Upper lobe of left lung (tissue), 6 donors: ENCODE measurements around the gene VMAC. TPM values are rescaled to one million over a fixed set of nuclear protein-coding genes. Genes with fewer than 3 reads are reported as not detected.

ENCODE experiments used
- ATAC-seq, 2 donors: fragments of 200-7000 bp; cut with Tn5 transposase; one replicate each; pipeline ENCODE4 v1.9.1; 2022; ENCODE audit warnings: mild to moderate bottlenecking in 2 of 2, moderate library complexity in 2 of 2; ENCODE audit not compliant: low FRiP score in 2 of 2
- DNase-seq, 2 donors: peaks; one replicate each; pipeline ENCODE4 v3.0.0-alpha.2; 2019 to 2020
- H3K27ac ChIP-seq, 4 donors: fragments of 200-600 bp; sonication (generic); one replicate each; pipeline ENCODE4 v1.5.1; 2016 to 2019
- H3K27me3 ChIP-seq, 4 donors: fragments of 200-600 bp; sonication (generic); one replicate each; pipeline ENCODE4 v1.5.1; 2017 to 2019
- H3K36me3 ChIP-seq, 4 donors: fragments of 200-600 bp; sonication (generic); one replicate each; pipeline ENCODE4 v1.5.1; 2016 to 2019
- H3K4me1 ChIP-seq, 4 donors: fragments of 200-600 bp; sonication (generic); one replicate each; pipeline ENCODE4 v1.5.1; 2018 to 2019
- H3K4me3 ChIP-seq, 4 donors: fragments of 200-600 bp; sonication (generic); one replicate each; pipeline ENCODE4 v1.5.1; 2017 to 2019; ENCODE audit warnings: mild to moderate bottlenecking in 2 of 4, moderate library complexity in 1 of 4
- H3K9me3 ChIP-seq, 4 donors: fragments of 200-600 bp; sonication (generic); one replicate each; pipeline ENCODE4 v1.5.1; 2018 to 2019
- EP300 ChIP-seq, 4 donors: sonication (generic); formaldehyde crosslinking; IDR thresholded peaks; one replicate each; pipeline ENCODE4 v1.5.1; 2017; ENCODE audit warnings: antibody characterized with exemption in 4 of 4, control low read depth in 2 of 4
- POLR2A ChIP-seq, 4 donors: fragments of 450-650 bp; IDR thresholded peaks; one replicate each; pipeline ENCODE4 v1.5.1; 2016 to 2017; ENCODE audit warnings: antibody characterized with exemption in 4 of 4, mild to moderate bottlenecking in 2 of 4
- POLR2AphosphoS5 ChIP-seq, 2 donors: sonication (generic); formaldehyde crosslinking; IDR thresholded peaks; one replicate each; pipeline ENCODE4 v1.5.1; 2017; ENCODE audit warnings: antibody characterized with exemption in 2 of 2
- WGBS, 2 donors: methylation state at CpG; one replicate each; pipeline ENCODE4 v1.1.5; 2017 to 2018; 5-methylcytosine and 5-hydroxymethylcytosine counted together
- total RNA-seq, 6 donors: library from RNA; depleted of rRNA in 4 of 6; stranded (reverse); fragments of >200 nt in 4 of 6; gene quantifications; one replicate each; pipeline versions ENCODE4 v1.1.0 to v1.2.1, GENCODE V29; 2016 to 2021
- TF ChIP-seq, protein P1 (sequence below), 6 experiments: fragments of 450-650 bp in 4 of 6; fragments of 200-600 bp in 2 of 6; sonication (generic) in 2 of 6; IDR thresholded peaks; one replicate each; pipeline ENCODE4 v1.5.1; 2016 to 2019; ENCODE audit warnings: antibody characterized with exemption in 6 of 6
- donor health status: DM: no; HTN: no; CAD: no; lungs with moderate emphysema.
- donor health status: DM: no; HTN: yes; CAD: no; lungs with severe emphysema.

VMAC gene
- total RNA-seq, 6 donors from 2014 or later = 4.1 to 38.8 (median 9.3) TPM

DNA sequence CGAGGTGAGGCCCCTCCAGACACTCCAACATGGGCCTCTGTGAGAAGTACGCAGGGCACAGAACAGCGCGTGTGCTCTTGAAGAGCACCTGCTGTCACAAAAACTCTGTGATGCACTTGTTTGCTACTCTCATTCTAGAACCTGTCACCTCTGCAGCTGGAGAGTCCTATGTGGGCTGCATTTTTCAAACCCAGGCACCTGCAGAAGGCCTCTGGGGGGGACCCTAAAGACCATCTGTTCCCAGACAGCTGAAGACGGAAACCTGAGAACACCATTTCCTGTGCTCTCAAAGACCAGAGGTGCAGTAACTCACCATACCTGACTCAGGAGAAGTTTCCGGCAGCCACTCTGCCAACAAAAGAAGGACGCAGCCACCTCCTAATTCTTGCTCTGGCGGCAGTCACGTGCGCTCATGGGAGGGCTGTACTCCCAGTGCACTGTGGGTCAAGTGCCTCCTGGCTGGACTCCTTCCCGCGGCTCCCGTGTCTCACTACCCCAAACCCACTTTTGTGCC is 45.2 kb downstream of the VMAC start:
- Histone ChIP-seq H3K36me3 (peaks cover 0 to 12% (median 2%) of the 10 kb centered on the region in 4 donors), H3K9me3 (no peaks in the 10 kb centered on the region), H3K27me3 (no peaks in the 10 kb centered on the region), H3K4me1 (peaks cover 75 to 88% (median 81%) of the 10 kb centered on the region in 4 donors), H3K27ac (peak overlapping the region; percentile 23 to 74 (median 57)), H3K4me3 (no peak overlapping the region)
- WGBS, 2 donors = 57 to 79% methylated on average over 7 to 13 of the region's 13 CpGs
- ATAC-seq = peak in 1 of 2 donors; percentile 68
- TF ChIP-seq EP300 (IDR thresholded peaks at IDR 0.05) = peak in 1 of 4 donors; percentile 8
- TF ChIP-seq, protein P1, sequence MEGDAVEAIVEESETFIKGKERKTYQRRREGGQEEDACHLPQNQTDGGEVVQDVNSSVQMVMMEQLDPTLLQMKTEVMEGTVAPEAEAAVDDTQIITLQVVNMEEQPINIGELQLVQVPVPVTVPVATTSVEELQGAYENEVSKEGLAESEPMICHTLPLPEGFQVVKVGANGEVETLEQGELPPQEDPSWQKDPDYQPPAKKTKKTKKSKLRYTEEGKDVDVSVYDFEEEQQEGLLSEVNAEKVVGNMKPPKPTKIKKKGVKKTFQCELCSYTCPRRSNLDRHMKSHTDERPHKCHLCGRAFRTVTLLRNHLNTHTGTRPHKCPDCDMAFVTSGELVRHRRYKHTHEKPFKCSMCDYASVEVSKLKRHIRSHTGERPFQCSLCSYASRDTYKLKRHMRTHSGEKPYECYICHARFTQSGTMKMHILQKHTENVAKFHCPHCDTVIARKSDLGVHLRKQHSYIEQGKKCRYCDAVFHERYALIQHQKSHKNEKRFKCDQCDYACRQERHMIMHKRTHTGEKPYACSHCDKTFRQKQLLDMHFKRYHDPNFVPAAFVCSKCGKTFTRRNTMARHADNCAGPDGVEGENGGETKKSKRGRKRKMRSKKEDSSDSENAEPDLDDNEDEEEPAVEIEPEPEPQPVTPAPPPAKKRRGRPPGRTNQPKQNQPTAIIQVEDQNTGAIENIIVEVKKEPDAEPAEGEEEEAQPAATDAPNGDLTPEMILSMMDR (IDR thresholded peaks at IDR 0.05) = no peak
- DNase-seq = peak in 1 of 2 donors; percentile 90

DNA sequence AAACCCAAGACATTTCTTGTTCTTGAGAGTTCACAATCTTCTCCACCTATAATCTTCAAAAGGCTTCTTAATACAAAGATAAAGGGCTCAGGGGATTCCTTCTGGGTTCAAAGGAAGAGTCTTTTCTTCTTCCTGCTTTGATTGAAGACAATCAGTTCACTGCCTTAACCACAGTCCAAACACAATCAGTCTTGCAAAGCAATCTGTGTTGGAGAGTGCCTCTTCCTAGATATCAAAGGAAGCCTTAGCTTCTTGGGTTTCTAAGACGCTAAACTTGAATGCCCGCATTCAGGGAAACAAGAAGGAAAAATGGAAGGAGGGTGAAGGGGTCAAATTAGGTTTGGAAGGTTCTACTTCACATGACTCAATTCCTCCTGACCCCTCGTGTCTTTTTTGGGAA is 46.1 kb downstream of the VMAC start:
- H3K4me1 ChIP-seq = peaks cover 82 to 97% (median 90%) of the 10 kb centered on the region in 4 donors
- no peak for DNase-seq
- no peaks in the 10 kb centered on the region for H3K27me3 ChIP-seq
- no peaks in the 10 kb centered on the region for H3K9me3 ChIP-seq
- H3K4me3 ChIP-seq = no peak overlapping the region
- H3K36me3 ChIP-seq = peaks cover 0 to 9% (median 2%) of the 10 kb centered on the region in 4 donors
- TF ChIP-seq, protein P1 (IDR thresholded peaks at IDR 0.05) = no peak
- TF ChIP-seq POLR2A (IDR thresholded peaks at IDR 0.05) = no peak
- no peak for TF ChIP-seq POLR2AphosphoS5 (IDR thresholded peaks at IDR 0.05)
- TF ChIP-seq EP300 (IDR thresholded peaks at IDR 0.05) = no peak
- peak overlapping the region in 2 of 4 donors; percentile 23 to 77 for H3K27ac ChIP-seq
- no peak for ATAC-seq
- WGBS, 2 donors = 37 to 56% methylated on average over 3 of the region's 3 CpGs

DNA sequence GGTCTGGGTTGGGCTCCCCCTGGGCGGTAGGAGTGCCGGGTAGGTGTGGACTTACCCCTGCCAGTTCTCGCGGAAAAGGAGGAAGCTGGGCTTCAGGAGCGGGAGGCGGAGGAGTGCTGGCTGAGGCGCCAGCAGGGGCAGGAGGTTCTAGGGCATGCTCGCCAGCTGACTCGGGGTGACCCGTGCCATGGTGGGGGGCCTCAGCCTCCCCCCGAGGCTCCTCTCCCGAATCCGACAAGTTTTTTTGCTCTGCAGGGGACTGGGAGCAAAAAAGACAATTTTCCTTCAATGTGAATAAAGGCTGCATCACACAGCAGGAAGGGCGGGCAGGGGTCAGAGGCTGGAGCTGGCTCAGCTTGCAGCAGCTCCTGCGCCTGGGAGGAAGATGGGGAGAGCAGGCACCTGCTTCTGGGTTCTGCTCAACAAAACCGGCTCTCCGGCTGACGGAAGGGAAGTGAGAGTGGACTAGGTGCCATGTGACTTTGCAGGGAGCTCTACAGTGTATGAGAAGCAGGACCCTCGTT is 46.7 kb downstream of the VMAC start:
- H3K4me3 ChIP-seq = no peak overlapping the region
- DNase-seq = peak in 1 of 2 donors; percentile 60
- WGBS, 2 donors = 23 to 27% methylated on average over 17 to 19 of the region's 19 CpGs
- no peak for ATAC-seq
- H3K27ac ChIP-seq = peak overlapping the region in 3 of 4 donors; percentile 69 to 77 (median 71)
- no peaks in the 10 kb centered on the region for H3K9me3 ChIP-seq
- peak in 1 of 4 donors; percentile 10 for TF ChIP-seq POLR2A (IDR thresholded peaks at IDR 0.05)
- TF ChIP-seq POLR2AphosphoS5 (IDR thresholded peaks at IDR 0.05) = no peak
- peaks cover 82 to 96% (median 90%) of the 10 kb centered on the region in 4 donors for H3K4me1 ChIP-seq
- no peaks in the 10 kb centered on the region for H3K27me3 ChIP-seq
- H3K36me3 ChIP-seq = peaks cover 0 to 9% (median 2%) of the 10 kb centered on the region in 4 donors

DNA sequence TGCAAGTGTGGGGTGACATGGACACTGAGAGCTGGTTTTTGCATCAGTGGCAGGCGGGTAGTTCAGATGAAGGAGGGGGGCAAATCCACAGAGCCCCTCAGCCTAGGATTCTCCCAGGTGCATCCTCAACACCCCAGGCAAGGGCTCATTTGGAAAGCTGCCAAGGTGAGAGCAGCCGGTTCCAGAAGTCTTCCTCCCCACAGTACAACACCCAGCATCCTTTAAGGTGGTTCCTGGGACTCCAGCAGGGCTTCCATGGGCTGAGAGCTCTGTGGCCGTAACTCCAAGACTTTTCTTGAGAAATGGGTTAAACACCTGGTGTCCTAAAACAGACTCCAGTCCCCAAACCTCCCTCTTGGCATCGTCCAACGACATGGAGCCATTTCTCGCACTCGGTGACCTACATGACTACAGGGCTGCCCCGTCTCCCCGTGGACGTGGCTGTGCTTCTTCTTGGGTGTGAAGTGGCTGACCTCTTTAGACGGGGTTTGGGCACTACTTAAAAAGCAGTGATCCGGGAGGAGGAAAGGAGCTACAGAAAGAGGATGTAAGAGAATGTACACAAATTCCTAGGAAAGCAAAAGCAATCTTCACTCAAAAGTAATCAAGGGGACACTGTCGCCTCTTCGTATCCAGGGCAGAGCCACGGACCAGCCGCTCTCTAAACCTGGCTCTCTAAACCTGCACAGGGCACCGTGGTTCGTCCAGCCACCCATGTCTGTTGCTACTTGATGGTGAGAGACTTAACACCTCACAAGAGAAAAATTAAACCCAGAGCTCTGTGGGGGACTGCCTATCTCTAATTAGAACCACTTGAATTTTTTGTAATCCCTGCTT is 47.7 kb downstream of the VMAC start:
- no peak for DNase-seq
- Histone ChIP-seq H3K9me3 (no peaks in the 10 kb centered on the region), H3K4me3 (no peak overlapping the region), H3K36me3 (peaks cover 0 to 9% (median 2%) of the 10 kb centered on the region in 4 donors), H3K27ac (peak overlapping the region; percentile 61 to 77 (median 70)), H3K4me1 (peaks cover 74 to 86% (median 81%) of the 10 kb centered on the region in 4 donors), H3K27me3 (no peaks in the 10 kb centered on the region)
- TF ChIP-seq, protein P1 (IDR thresholded peaks at IDR 0.05) = no peak
- TF ChIP-seq POLR2A (IDR thresholded peaks at IDR 0.05) (no peak), POLR2AphosphoS5 (IDR thresholded peaks at IDR 0.05) (no peak), EP300 (IDR thresholded peaks at IDR 0.05) (no peak)
- 53 to 62% methylated on average over 17 to 18 of the region's 18 CpGs for WGBS, 2 donors
- ATAC-seq = no peak

DNA sequence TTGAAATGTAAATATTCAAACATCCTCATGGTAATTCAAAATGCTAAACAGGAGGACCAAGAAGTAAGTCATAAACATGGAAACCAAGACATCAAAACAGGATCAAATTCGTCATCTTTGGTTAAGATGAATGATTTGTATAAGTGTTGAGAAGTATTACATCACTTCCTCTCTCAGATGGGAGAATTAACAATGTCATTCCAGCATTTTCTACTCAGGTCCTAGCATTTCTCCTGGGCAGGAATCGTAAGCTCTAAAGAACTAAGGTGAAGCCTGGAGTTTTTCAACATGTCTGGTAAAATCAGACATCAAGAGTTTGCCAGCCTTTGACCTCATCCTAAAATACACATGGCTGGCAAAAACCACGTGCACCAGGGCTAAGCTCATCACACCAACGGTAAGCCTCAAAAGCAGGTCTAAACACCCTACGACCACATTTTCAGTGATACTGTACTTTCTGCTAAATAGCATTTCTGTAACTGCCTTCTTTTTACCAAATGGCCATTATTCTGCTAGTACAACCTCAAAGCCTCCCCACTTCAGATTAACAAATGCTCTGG is 48.4 kb downstream of the VMAC start:
- ATAC-seq (no peak), DNase-seq (no peak)
- H3K27ac ChIP-seq = peak overlapping the region; percentile 61 to 77 (median 70)

More for the DNA sequence above, 48.4 kb downstream of the VMAC start:
- H3K4me1 ChIP-seq = peaks cover 70 to 85% (median 77%) of the 10 kb centered on the region in 4 donors
- no peaks in the 10 kb centered on the region for H3K27me3 ChIP-seq
- TF ChIP-seq POLR2AphosphoS5 (IDR thresholded peaks at IDR 0.05) = no peak
- no peak for TF ChIP-seq EP300 (IDR thresholded peaks at IDR 0.05)
- TF ChIP-seq, protein P1 (IDR thresholded peaks at IDR 0.05) = no peak
- no peak for TF ChIP-seq POLR2A (IDR thresholded peaks at IDR 0.05)
- peaks cover 0 to 9% (median 2%) of the 10 kb centered on the region in 4 donors for H3K36me3 ChIP-seq
- no peak overlapping the region for H3K4me3 ChIP-seq
- no peaks in the 10 kb centered on the region for H3K9me3 ChIP-seq
- 45 to 46% methylated on average over 5 of the region's 5 CpGs for WGBS, 2 donors
